ENCODE results near the gene PLEKHA6.

DNA sequence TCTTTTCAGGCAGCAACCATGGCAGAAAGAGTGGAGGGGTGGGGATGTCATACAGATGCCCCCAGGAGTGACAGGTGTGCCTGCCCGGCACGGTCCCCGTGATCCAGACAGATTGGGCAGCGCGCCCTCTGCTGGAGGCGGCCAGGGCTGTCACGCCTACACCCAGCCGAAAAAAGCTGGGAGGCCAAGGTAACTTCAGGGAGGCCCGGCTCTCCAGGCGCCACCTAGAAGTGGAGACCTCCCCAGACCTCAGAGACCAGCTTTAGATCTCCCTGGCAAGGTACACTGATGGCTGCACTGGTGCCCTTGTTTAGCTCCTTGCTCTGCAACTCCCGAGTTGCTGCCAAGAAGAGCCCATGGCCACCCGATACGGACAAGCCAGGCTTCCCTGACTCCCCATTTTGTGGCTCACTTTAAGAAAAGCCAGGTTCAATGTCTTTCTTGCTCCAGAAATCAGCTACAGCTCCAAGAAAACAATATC, 152.6 kb downstream of the PLEKHA6 start:
- TF ChIP-seq, protein P1, sequence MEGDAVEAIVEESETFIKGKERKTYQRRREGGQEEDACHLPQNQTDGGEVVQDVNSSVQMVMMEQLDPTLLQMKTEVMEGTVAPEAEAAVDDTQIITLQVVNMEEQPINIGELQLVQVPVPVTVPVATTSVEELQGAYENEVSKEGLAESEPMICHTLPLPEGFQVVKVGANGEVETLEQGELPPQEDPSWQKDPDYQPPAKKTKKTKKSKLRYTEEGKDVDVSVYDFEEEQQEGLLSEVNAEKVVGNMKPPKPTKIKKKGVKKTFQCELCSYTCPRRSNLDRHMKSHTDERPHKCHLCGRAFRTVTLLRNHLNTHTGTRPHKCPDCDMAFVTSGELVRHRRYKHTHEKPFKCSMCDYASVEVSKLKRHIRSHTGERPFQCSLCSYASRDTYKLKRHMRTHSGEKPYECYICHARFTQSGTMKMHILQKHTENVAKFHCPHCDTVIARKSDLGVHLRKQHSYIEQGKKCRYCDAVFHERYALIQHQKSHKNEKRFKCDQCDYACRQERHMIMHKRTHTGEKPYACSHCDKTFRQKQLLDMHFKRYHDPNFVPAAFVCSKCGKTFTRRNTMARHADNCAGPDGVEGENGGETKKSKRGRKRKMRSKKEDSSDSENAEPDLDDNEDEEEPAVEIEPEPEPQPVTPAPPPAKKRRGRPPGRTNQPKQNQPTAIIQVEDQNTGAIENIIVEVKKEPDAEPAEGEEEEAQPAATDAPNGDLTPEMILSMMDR (IDR thresholded peaks at IDR 0.05 in 8 of 11, conservative IDR thresholded peaks at IDR 0.05 in 3 of 11): peak in 10 of 11 experiments; percentile 48 to 92 (median 84)
- no peak for TF ChIP-seq POLR2A (IDR thresholded peaks at IDR 0.05)
- TF ChIP-seq POLR2AphosphoS5 (IDR thresholded peaks at IDR 0.05): no peak
